OCI-LY1 (cell line): ENCODE data around the gene CAMTA1.

ENCODE experiments used
- H2AFZ ChIP-seq: fragments of 200-600 bp; sonication (generic), shearing (Covaris generic); 2 replicates; pipeline ENCODE4 v1.6.0; 2014; ENCODE audit warnings: antibody characterized with exemption, mild to moderate bottlenecking, low read length
- H3F3A ChIP-seq: fragments of 200-600 bp; sonication (generic), shearing (Covaris generic); 2 replicates; pipeline ENCODE4 v1.6.0; 2014; ENCODE audit warnings: mild to moderate bottlenecking, antibody characterized with exemption, low read length, moderate library complexity; ENCODE audit not compliant: insufficient read depth
- H3K27ac ChIP-seq: fragments of 200-600 bp; sonication (generic); 2 replicates; pipeline ENCODE4 v1.5.1; 2014; ENCODE audit warnings: low read length, mixed run types, mild to moderate bottlenecking, low read depth; ENCODE audit not compliant: poor library complexity, severe bottlenecking
- H3K27me3 ChIP-seq: fragments of 200-600 bp; sonication (generic); 2 replicates; pipeline ENCODE4 v1.6.0; 2014; ENCODE audit warnings: antibody characterized with exemption, mild to moderate bottlenecking, low read length, moderate library complexity; ENCODE audit not compliant: insufficient read depth
- H3K36me3 ChIP-seq: fragments of 200-600 bp; sonication (generic); 2 replicates; pipeline ENCODE4 v1.6.1; 2014; ENCODE audit warnings: mild to moderate bottlenecking, antibody characterized with exemption, low read length, moderate library complexity, mixed read lengths; ENCODE audit not compliant: insufficient read depth
- H3K4me1 ChIP-seq: fragments of 200-600 bp; sonication (generic); 2 replicates; pipeline ENCODE4 v1.5.1; 2014; ENCODE audit warnings: mild to moderate bottlenecking, low read length, moderate library complexity; ENCODE audit not compliant: insufficient read depth, severe bottlenecking
- H3K4me2 ChIP-seq: fragments of 200-600 bp; sonication (generic), shearing (Covaris generic); 2 replicates; pipeline ENCODE4 v1.6.1; 2014; ENCODE audit warnings: low read length
- H3K4me3 ChIP-seq: fragments of 200-600 bp; sonication (generic); 2 replicates; pipeline ENCODE4 v1.5.1; 2014; ENCODE audit warnings: low read length, low read depth, mild to moderate bottlenecking, mixed read lengths; ENCODE audit not compliant: poor library complexity, severe bottlenecking
- H3K79me2 ChIP-seq: fragments of 200-600 bp; shearing (Covaris generic); 2 replicates; pipeline ENCODE4 v1.6.1; 2016; ENCODE audit warnings: mixed run types, low read length, mixed read lengths; ENCODE audit not compliant: insufficient read depth
- H3K9ac ChIP-seq: fragments of 200-600 bp; sonication (generic), shearing (Covaris generic); 2 replicates; pipeline ENCODE4 v1.6.1; 2014; ENCODE audit warnings: mild to moderate bottlenecking, low read length, mixed read lengths
- H3K9me2 ChIP-seq: fragments of 200-600 bp; sonication (generic), shearing (Covaris generic); 2 replicates; pipeline ENCODE4 v1.6.1; 2014; ENCODE audit warnings: low read depth, mild to moderate bottlenecking, low read length, mixed read lengths
- H3K9me3 ChIP-seq: fragments of 200-600 bp; shearing (Covaris generic); 2 replicates; pipeline ENCODE4 v1.6.1; 2014; ENCODE audit warnings: low read length, mixed read lengths
- H4K20me1 ChIP-seq: fragments of 200-600 bp; sonication (generic), shearing (Covaris generic); 2 replicates; pipeline ENCODE4 v1.6.0; 2016; ENCODE audit warnings: mild to moderate bottlenecking, low read length; ENCODE audit not compliant: insufficient read depth
- CTCF ChIP-seq: fragments of 200-600 bp; sonication (generic), shearing (Covaris generic); IDR thresholded peaks from 2 replicates; pipeline ENCODE4 v1.5.1; 2017; ENCODE audit warnings: mild to moderate bottlenecking, antibody characterized with exemption, low read length, moderate library complexity, mixed read lengths
- EZH2 ChIP-seq: fragments of 200-600 bp; sonication (generic), shearing (Covaris generic); IDR thresholded peaks from 2 replicates; pipeline ENCODE4 v1.8.0; 2017; ENCODE audit warnings: borderline replicate concordance, mixed run types, mild to moderate bottlenecking, antibody characterized with exemption, low read length, moderate library complexity, mixed read lengths

CAMTA1 gene

GRCh38 chr1:7558481-7558880 is 773.2 kb downstream of the CAMTA1 start:
- H3K4me1 ChIP-seq, result no peaks in the 10 kb centered on the region

GRCh38 chr1:7558921-7559869 is 773.9 kb downstream of the CAMTA1 start:
- Histone ChIP-seq H3K4me3 (no peak overlapping the region), H3K27me3 (no peaks in the 10 kb centered on the region; the same call in 1 of the 2 replicates), H3K4me2 (no peak overlapping the region), H4K20me1 (no peaks in the 10 kb centered on the region), H3K4me1 (no peaks in the 10 kb centered on the region), H3K79me2 (no peaks in the 10 kb centered on the region), H2AFZ (no peak overlapping the region), H3K27ac (no peak overlapping the region), H3K9me2 (no peaks in the 10 kb centered on the region), H3K9ac (no peak overlapping the region), H3K36me3 (no peaks in the 10 kb centered on the region), H3F3A (no peaks in the 10 kb centered on the region), H3K9me3 (no peaks in the 10 kb centered on the region)
- TF ChIP-seq EZH2, result no peak
- TF ChIP-seq CTCF, result no peak

More at GRCh38 chr1:7558481-7558880, 773.2 kb downstream of the CAMTA1 start:
- Histone ChIP-seq H3K9me3 (no peaks in the 10 kb centered on the region), H3K4me2 (no peak overlapping the region), H3K27ac (no peak overlapping the region), H3K27me3 (no peaks in the 10 kb centered on the region; the same call in 1 of the 2 replicates), H2AFZ (no peak overlapping the region), H3K36me3 (no peaks in the 10 kb centered on the region), H4K20me1 (no peaks in the 10 kb centered on the region), H3K9ac (no peak overlapping the region), H3K4me3 (no peak overlapping the region), H3K9me2 (no peaks in the 10 kb centered on the region), H3F3A (no peaks in the 10 kb centered on the region), H3K79me2 (no peaks in the 10 kb centered on the region)
- TF ChIP-seq EZH2, result no peak
- no peak for TF ChIP-seq CTCF

DNA sequence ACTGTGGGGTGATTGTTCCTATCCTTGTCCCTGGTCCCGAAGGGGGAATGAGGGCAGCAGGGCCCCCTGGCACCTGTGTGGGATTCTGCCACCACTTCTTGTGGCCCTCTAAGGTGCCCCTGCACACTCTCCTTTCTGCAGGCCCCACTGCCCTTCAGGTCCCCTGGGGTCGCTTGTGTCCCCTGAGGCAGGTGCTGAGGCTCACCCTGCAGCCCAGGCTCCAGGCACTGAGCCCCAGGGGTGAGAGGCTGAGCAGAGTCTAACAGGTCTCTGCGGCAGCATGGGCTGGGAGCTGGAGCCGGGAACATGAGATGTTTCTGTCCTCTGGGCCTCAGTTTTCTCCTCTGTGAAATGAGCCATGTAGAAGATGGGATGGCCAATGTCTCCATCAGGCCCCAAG is 774.9 kb downstream of the CAMTA1 start:
- Histone ChIP-seq H3K36me3 (no peaks in the 10 kb centered on the region), H3K4me3 (no peak overlapping the region), H3K4me1 (no peaks in the 10 kb centered on the region), H4K20me1 (no peaks in the 10 kb centered on the region), H3K79me2 (no peaks in the 10 kb centered on the region), H3K9me2 (no peaks in the 10 kb centered on the region), H3F3A (no peaks in the 10 kb centered on the region), H2AFZ (no peak overlapping the region), H3K27ac (no peak overlapping the region), H3K9ac (no peak overlapping the region), H3K27me3 (no peaks in the 10 kb centered on the region; the same call in 1 of the 2 replicates), H3K4me2 (no peak overlapping the region), H3K9me3 (no peaks in the 10 kb centered on the region)
- TF ChIP-seq EZH2 (no peak), CTCF (no peak)
